HepG2 (cell line): ENCODE measurements around the gene GGPS1. TPM values are rescaled to one million over a fixed set of nuclear protein-coding genes. Genes with fewer than 3 reads are reported as not detected.
"Not testable (repeated sequence)": the region's sequence is repeated elsewhere in the genome, so short reads cannot be mapped to it uniquely, and the experiment has no call there.

ENCODE experiments used
- ATAC-seq: fragments of 200-7000 bp; cut with Tn5 transposase; 3 replicates; pipeline ENCODE4 v1.9.1; 2020; ENCODE audit warnings: mild to moderate bottlenecking, moderate library complexity
- BruUV-seq: library from RNA; stranded (reverse); fragments of 400-500 nt; replicated peaks from 2 replicates; lab custom pipeline; 2021; lab: Mats Ljungman, UMichigan
- CTCF ChIA-PET: fragments of 300-600 bp; formaldehyde crosslinking; extraction: SDS; loops from one replicate; lab custom pipeline; 2021; ENCODE audit warnings: low total read pairs, inconsistent platforms, low intra/inter-chr PET ratio; lab: Yijun Ruan, JAX
- POLR2A ChIA-PET: fragments of 350-600 bp; sonication (Branson Sonifier 250); formaldehyde crosslinking; loops from one replicate; lab custom pipeline; 2020; ENCODE audit warnings: antibody characterized with exemption, inconsistent platforms; lab: Yijun Ruan, JAX
- DNase-seq: peaks from one replicate; pipeline ENCODE4 v3.0.0-alpha.2; 2015; ENCODE audit warnings: low spot score
- FAIRE-seq: peaks from 3 replicates; lab custom pipeline; 2011; peaks lifted over from hg19 to GRCh38; lab: Jason Lieb, UNC
- H2AFZ ChIP-seq: one replicate; pipeline ENCODE4 v1.6.1; 2011; ENCODE audit warnings: low read length, inconsistent platforms
- H3K27ac ChIP-seq: fragments of 300-600 bp; 3 replicates; pipeline ENCODE4 v1.8.0; 2011; ENCODE audit warnings: mixed run types, mild to moderate bottlenecking, mixed read lengths, low read length, inconsistent platforms; ENCODE audit not compliant: insufficient read depth; ENCODE audit errors: extremely low read length
- H3K27me3 ChIP-seq, 2 experiments: fragments of 200-600 bp in 1 of 2; 2 replicates in 1 of 2; 3 replicates in 1 of 2; pipeline versions ENCODE4 v1.6.0 to v1.8.0; 2011; ENCODE audit warnings: low read length in 2 of 2, mild to moderate bottlenecking in 2 of 2, moderate library complexity in 2 of 2, inconsistent platforms in 1 of 2; ENCODE audit not compliant: insufficient read depth in 2 of 2, control insufficient read depth in 1 of 2
- H3K36me3 ChIP-seq, 2 experiments: fragments of 200-600 bp in 1 of 2; replicated peaks in 1 of 2; 2 replicates in 1 of 2; 3 replicates in 1 of 2; pipeline versions ENCODE4 v1.5.1 to v1.8.0; 2011; ENCODE audit warnings: low read length in 2 of 2, inconsistent platforms in 1 of 2; ENCODE audit not compliant: insufficient read depth in 2 of 2, control insufficient read depth in 1 of 2
- H3K4me1 ChIP-seq: 2 replicates; pipeline ENCODE4 v1.5.1; 2012; ENCODE audit warnings: low read length, inconsistent platforms; ENCODE audit not compliant: insufficient read depth
- H3K4me2 ChIP-seq: 2 replicates; pipeline ENCODE4 v1.6.0; 2011; ENCODE audit warnings: low read depth, low read length, inconsistent platforms
- H3K4me3 ChIP-seq, 3 experiments: fragments of 200-600 bp in 1 of 3; sonication (generic), shearing (Covaris generic) in 1 of 3; replicated peaks in 1 of 3; 2 replicates each; pipeline ENCODE4 v1.5.1; 2011 to 2016; ENCODE audit warnings: low read length in 3 of 3, inconsistent platforms in 2 of 3, low read depth in 2 of 3, mild to moderate bottlenecking in 2 of 3, control low read depth in 1 of 3, mixed read lengths in 1 of 3; ENCODE audit not compliant: insufficient read depth in 1 of 3
- H3K79me2 ChIP-seq: one replicate; pipeline ENCODE4 v1.6.1; 2011; ENCODE audit warnings: low read length, inconsistent platforms; ENCODE audit not compliant: insufficient read depth
- H3K9ac ChIP-seq: 2 replicates; pipeline ENCODE4 v1.6.0; 2011; ENCODE audit warnings: mild to moderate bottlenecking, low read depth, low read length, inconsistent platforms; ENCODE audit not compliant: insufficient read depth
- H3K9me3 ChIP-seq: 2 replicates; pipeline ENCODE4 v1.5.1; 2012; ENCODE audit warnings: mild to moderate bottlenecking, low read length
- H4K20me1 ChIP-seq: 2 replicates; pipeline ENCODE4 v1.6.0; 2011; ENCODE audit warnings: inconsistent platforms, mild to moderate bottlenecking, low read length, moderate library complexity; ENCODE audit not compliant: insufficient read depth
- PHB2 ChIP-seq: fragments of 450-650 bp; IDR thresholded peaks from 2 replicates; pipeline ENCODE4 v1.6.1; 2018; ENCODE audit not compliant: partially characterized antibody
- SMAD9 ChIP-seq: sonication (generic); formaldehyde crosslinking; IDR thresholded peaks from 2 replicates; pipeline ENCODE4 v1.5.1; 2020; ENCODE audit warnings: mild to moderate bottlenecking, missing genetic modification reagents
- SOX13 ChIP-seq, 3 experiments: fragments of 450-650 bp in 1 of 3; sonication (generic) in 1 of 3; formaldehyde crosslinking in 1 of 3; IDR thresholded peaks in 2 of 3; conservative IDR thresholded peaks in 1 of 3; 2 replicates each; pipeline versions ENCODE4 v1.5.0 to v1.6.1; 2016 to 2020; ENCODE audit warnings: antibody characterized with exemption in 1 of 3, mild to moderate bottlenecking in 1 of 3, missing compliant biosample characterization in 1 of 3, missing genetic modification reagents in 1 of 3, moderate library complexity in 1 of 3
- SRY ChIP-seq: sonication (generic); formaldehyde crosslinking; IDR thresholded peaks from 2 replicates; pipeline ENCODE4 v1.8.0; 2022; ENCODE audit warnings: mild to moderate bottlenecking, missing genetic modification reagents
- SUZ12 ChIP-seq: fragments of 150-350 bp; IDR thresholded peaks from 2 replicates; pipeline ENCODE4 v1.6.1; 2014; ENCODE audit warnings: low read depth, low read length
- ZEB1 ChIP-seq: IDR thresholded peaks from 2 replicates; pipeline ENCODE4 v1.6.1; 2012; ENCODE audit warnings: mild to moderate bottlenecking, low read depth, inconsistent platforms; ENCODE audit not compliant: insufficient replicate concordance
- ZNF484 ChIP-seq: sonication (generic); formaldehyde crosslinking; IDR thresholded peaks from 2 replicates; pipeline ENCODE4 v1.5.1; 2020; ENCODE audit warnings: mild to moderate bottlenecking, low read depth, missing genetic modification reagents, borderline replicate concordance
- WGBS: methylation state at CpG from one replicate; pipeline ENCODE4 v1.1.6; 2017; ENCODE audit warnings: low lambda C conversion rate; 5-methylcytosine and 5-hydroxymethylcytosine counted together
- in situ Hi-C: cut with HindIII; loops from 2 replicates; pipeline ENCODE4 v1.10.0; 2017; ENCODE audit warnings: low pct_unique_long_range_greater_than_20kb; ENCODE audit not compliant: extremely low pct_ligation_motif_present
- intact Hi-C: fragments of 100-400 bp; cut with micrococcal nuclease; formaldehyde crosslinking; loops from one replicate; pipeline ENCODE4 v1.10.0; 2022; ENCODE audit not compliant: unreplicated experiment
- polyA plus RNA-seq, 8 experiments: library from polyadenylated mRNA; depleted of rRNA in 3 of 8; stranded (reverse) in 7 of 8; unstranded in 1 of 8; fragments of >200 nt; fragmentation: Illumina TruSeq in 4 of 8; extraction: Trizol in 4 of 8; gene quantifications; 2 replicates each; pipeline versions ENCODE4 v1.2.1 to v1.2.3, GENCODE V29; 2011 to 2016; ENCODE audit warnings: low read depth in 4 of 8, missing spikeins in 1 of 8, mixed read lengths in 1 of 8; ENCODE audit not compliant: insufficient read depth in 1 of 8
- total RNA-seq, 5 experiments: library from RNA; depleted of rRNA; stranded (reverse); fragments of >200 nt; fragmentation: Illumina TruSeq; extraction: Trizol; gene quantifications; 2 replicates each; pipeline ENCODE4 v1.2.3, GENCODE V29; 2016; ENCODE audit warnings: low read depth in 1 of 5
- TF ChIP-seq, protein P1 (sequence below): IDR thresholded peaks from 2 replicates; pipeline ENCODE4 v1.6.1; 2016; ENCODE audit warnings: low read depth, borderline replicate concordance
- TF ChIP-seq, protein P2 (sequence below): sonication (generic); formaldehyde crosslinking; IDR thresholded peaks from 2 replicates; pipeline ENCODE4 v1.4.0; 2020; ENCODE audit warnings: missing genetic modification reagents
- TF ChIP-seq, protein P3 (sequence below): sonication (generic); formaldehyde crosslinking; IDR thresholded peaks from 2 replicates; pipeline ENCODE4 v1.8.0; 2022; ENCODE audit warnings: mild to moderate bottlenecking, missing genetic modification reagents, moderate library complexity
- TF ChIP-seq, protein P4 (sequence below): sonication (generic); formaldehyde crosslinking; conservative IDR thresholded peaks from 2 replicates; pipeline ENCODE4 v1.4.0; 2020; ENCODE audit warnings: missing genetic modification reagents
- TF ChIP-seq, protein P5 (sequence below): sonication (generic); formaldehyde crosslinking; IDR thresholded peaks from 2 replicates; pipeline ENCODE4 v1.4.0; 2020; ENCODE audit warnings: missing genetic modification reagents

Gene GGPS1
- total and polyA plus RNA-seq, 2 of the 13 experiments (the other 11 are each of a cell fraction or from before 2014, with no cell fraction given), result 28.8 to 42.6 TPM

DNA sequence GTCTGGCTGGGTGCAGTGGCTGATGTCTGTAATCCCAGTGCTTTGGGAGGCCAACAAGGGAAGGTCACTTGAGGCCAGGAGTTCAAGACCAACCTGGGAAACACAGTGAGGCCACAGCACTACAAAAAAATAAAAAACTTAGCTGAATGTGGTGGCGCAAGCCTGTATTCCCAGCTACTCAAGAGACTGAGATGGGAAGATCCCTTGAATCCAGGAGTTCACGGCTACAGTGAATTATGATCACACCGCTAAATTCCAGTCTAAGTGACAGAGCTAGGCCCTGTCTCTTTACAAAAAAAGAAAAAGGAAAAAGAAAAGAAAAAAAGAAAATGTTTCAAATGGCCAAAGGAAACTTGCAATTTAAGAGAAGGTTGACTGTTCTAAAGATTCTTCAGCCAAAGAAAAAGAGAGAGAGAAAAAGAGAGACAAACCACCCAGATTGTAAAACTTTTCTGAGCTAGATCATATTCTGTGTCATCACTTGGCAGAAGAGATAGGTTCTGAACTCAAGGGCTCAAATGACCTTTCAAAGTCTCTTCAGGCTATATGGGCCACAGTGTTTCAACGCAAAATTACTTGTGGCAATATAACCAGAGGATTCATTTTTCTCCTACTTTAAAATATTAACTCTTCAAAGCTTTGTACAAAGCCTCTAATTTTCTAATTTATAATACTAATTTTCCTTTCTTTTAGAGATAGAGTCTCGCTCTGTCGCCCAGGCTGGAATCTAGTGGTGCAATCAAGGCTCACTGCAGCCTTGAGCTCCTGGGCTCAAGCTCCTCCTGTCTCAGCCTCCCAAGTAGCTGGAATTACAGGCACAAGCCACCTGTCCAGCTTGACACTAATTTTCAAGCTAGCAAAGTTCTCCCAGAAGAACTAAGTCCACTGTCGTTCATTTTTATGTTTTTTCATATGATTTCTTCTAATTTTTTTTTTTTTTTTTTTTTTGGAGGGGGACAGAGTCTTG, 20.9 kb upstream of the GGPS1 start (continued):
- TF ChIP-seq SOX13 (IDR thresholded peaks at IDR 0.05), result no peak
- TF ChIP-seq SOX13 (CRISPR knock-in tag; conservative IDR thresholded peaks at IDR 0.05 in 1 of 2, IDR thresholded peaks at IDR 0.05 in 1 of 2), result no peak
- TF ChIP-seq, protein P1, sequence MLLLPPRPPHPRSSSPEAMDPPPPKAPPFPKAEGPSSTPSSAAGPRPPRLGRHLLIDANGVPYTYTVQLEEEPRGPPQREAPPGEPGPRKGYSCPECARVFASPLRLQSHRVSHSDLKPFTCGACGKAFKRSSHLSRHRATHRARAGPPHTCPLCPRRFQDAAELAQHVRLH, result no peak
- no peak for TF ChIP-seq ZNF484 (CRISPR knock-in tag)
- no peak for TF ChIP-seq SRY (CRISPR knock-in tag)
- TF ChIP-seq, protein P2, sequence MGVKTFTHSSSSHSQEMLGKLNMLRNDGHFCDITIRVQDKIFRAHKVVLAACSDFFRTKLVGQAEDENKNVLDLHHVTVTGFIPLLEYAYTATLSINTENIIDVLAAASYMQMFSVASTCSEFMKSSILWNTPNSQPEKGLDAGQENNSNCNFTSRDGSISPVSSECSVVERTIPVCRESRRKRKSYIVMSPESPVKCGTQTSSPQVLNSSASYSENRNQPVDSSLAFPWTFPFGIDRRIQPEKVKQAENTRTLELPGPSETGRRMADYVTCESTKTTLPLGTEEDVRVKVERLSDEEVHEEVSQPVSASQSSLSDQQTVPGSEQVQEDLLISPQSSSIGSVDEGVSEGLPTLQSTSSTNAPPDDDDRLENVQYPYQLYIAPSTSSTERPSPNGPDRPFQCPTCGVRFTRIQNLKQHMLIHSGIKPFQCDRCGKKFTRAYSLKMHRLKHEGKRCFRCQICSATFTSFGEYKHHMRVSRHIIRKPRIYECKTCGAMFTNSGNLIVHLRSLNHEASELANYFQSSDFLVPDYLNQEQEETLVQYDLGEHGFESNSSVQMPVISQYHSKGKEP (CRISPR knock-in tag), result no peak
- TF ChIP-seq, protein P3, sequence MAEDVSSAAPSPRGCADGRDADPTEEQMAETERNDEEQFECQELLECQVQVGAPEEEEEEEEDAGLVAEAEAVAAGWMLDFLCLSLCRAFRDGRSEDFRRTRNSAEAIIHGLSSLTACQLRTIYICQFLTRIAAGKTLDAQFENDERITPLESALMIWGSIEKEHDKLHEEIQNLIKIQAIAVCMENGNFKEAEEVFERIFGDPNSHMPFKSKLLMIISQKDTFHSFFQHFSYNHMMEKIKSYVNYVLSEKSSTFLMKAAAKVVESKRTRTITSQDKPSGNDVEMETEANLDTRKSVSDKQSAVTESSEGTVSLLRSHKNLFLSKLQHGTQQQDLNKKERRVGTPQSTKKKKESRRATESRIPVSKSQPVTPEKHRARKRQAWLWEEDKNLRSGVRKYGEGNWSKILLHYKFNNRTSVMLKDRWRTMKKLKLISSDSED (CRISPR knock-in tag), result no peak
- TF ChIP-seq, protein P4, sequence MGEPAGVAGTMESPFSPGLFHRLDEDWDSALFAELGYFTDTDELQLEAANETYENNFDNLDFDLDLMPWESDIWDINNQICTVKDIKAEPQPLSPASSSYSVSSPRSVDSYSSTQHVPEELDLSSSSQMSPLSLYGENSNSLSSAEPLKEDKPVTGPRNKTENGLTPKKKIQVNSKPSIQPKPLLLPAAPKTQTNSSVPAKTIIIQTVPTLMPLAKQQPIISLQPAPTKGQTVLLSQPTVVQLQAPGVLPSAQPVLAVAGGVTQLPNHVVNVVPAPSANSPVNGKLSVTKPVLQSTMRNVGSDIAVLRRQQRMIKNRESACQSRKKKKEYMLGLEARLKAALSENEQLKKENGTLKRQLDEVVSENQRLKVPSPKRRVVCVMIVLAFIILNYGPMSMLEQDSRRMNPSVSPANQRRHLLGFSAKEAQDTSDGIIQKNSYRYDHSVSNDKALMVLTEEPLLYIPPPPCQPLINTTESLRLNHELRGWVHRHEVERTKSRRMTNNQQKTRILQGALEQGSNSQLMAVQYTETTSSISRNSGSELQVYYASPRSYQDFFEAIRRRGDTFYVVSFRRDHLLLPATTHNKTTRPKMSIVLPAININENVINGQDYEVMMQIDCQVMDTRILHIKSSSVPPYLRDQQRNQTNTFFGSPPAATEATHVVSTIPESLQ (CRISPR knock-in tag), result no peak
- no peak for TF ChIP-seq ZEB1
- TF ChIP-seq SMAD9 (CRISPR knock-in tag), result no peak
- TF ChIP-seq, protein P5, sequence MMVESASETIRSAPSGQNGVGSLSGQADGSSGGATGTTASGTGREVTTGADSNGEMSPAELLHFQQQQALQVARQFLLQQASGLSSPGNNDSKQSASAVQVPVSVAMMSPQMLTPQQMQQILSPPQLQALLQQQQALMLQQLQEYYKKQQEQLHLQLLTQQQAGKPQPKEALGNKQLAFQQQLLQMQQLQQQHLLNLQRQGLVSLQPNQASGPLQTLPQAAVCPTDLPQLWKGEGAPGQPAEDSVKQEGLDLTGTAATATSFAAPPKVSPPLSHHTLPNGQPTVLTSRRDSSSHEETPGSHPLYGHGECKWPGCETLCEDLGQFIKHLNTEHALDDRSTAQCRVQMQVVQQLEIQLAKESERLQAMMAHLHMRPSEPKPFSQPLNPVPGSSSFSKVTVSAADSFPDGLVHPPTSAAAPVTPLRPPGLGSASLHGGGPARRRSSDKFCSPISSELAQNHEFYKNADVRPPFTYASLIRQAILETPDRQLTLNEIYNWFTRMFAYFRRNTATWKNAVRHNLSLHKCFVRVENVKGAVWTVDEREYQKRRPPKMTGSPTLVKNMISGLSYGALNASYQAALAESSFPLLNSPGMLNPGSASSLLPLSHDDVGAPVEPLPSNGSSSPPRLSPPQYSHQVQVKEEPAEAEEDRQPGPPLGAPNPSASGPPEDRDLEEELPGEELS (CRISPR knock-in tag), result no peak
- TF ChIP-seq PHB2, result no peak
- no peak for TF ChIP-seq SUZ12

DNA sequence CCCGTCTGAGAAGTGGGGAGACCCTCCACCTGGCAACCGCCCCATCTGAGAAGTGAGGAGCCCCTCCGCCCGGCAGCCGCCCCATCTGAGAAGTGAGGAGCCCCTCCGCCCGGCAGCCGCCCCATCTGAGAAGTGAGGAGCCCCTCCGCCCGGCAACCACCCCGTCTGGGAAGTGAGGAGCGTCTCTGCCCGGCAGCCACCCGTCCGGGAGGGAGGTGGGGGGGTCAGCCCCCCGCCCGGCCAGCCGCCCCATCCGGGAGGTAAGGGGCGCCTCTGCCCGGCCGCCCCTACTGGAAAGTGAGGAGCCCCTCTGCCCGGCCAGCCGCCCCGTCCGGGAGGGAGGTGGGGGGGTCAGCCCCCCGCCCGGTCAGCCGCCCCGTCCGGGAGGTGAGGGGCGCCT, 19.2 kb upstream of the GGPS1 start:
- H2AFZ ChIP-seq, H3K36me3 ChIP-seq, DNase-seq, in situ Hi-C loops, H3K4me3 ChIP-seq, BruUV-seq, H3K27me3 ChIP-seq, H3K9me3 ChIP-seq, FAIRE-seq, intact Hi-C loops, H3K27ac ChIP-seq, H3K9ac ChIP-seq, H3K4me2 ChIP-seq, CTCF ChIA-PET, ATAC-seq, POLR2A ChIA-PET: not testable (repeated sequence)
- 100% methylated on average over 1 of the region's 32 CpGs for WGBS
- peaks cover 81% of the 10 kb centered on the region for H3K79me2 ChIP-seq
- H3K4me1 ChIP-seq, result peaks cover 34% of the 10 kb centered on the region
- H4K20me1 ChIP-seq, result peaks cover 54% of the 10 kb centered on the region
